Transverse colon (tissue), 4 donors: ENCODE results near the gene RAI1. TPM values are rescaled to one million over a fixed set of nuclear protein-coding genes. Genes with fewer than 3 reads are reported as not detected.
A peak's percentile ranks its signal among the peaks of the same experiment; 100 is the strongest.

Experiments used
- DNase-seq: peaks from one replicate; pipeline ENCODE4 v3.0.0-alpha.2; 2019
- H3K27ac ChIP-seq, 4 donors: fragments of 200-600 bp; sonication (generic); 2 replicates each; pipeline ENCODE4 v1.5.1; 2016 to 2018; ENCODE audit warnings: inconsistent platforms in 4 of 4
- H3K27me3 ChIP-seq: fragments of 200-600 bp; sonication (generic); 2 replicates; pipeline ENCODE4 v1.5.1; 2017; ENCODE audit warnings: inconsistent platforms
- H3K36me3 ChIP-seq, 4 donors: fragments of 200-600 bp; sonication (generic); 2 replicates each; pipeline ENCODE4 v1.5.1; 2017 to 2019; ENCODE audit warnings: inconsistent platforms in 4 of 4
- H3K4me1 ChIP-seq, 4 donors: fragments of 200-600 bp; sonication (generic); 2 replicates each; pipeline ENCODE4 v1.5.1; 2017 to 2020; ENCODE audit warnings: inconsistent platforms in 4 of 4
- H3K4me3 ChIP-seq, 4 donors: fragments of 200-600 bp; sonication (generic); 1 replicate in 1 of 4; 2 replicates in 3 of 4; pipeline versions ENCODE4 v1.5.1 to v1.6.1; 2017 to 2019; ENCODE audit warnings: inconsistent platforms in 4 of 4
- H3K9me3 ChIP-seq, 2 donors: fragments of 200-600 bp; sonication (generic); 2 replicates each; pipeline ENCODE4 v1.5.1; 2017 to 2019; ENCODE audit warnings: inconsistent platforms in 2 of 2
- EP300 ChIP-seq: sonication (generic); formaldehyde crosslinking; IDR thresholded peaks from one replicate; pipeline ENCODE4 v1.6.1; 2017; ENCODE audit warnings: antibody characterized with exemption, low read depth
- POLR2A ChIP-seq: fragments of 450-650 bp; IDR thresholded peaks from one replicate; pipeline ENCODE4 v1.6.1; 2016; ENCODE audit warnings: antibody characterized with exemption, mild to moderate bottlenecking, moderate library complexity
- POLR2AphosphoS5 ChIP-seq, 3 donors: sonication (generic); formaldehyde crosslinking; IDR thresholded peaks; one replicate each; pipeline ENCODE4 v1.6.1; 2016; ENCODE audit warnings: antibody characterized with exemption in 3 of 3
- WGBS, 2 donors: methylation state at CpG; one replicate each; pipeline ENCODE4 v1.1.5; 2018; ENCODE audit warnings: low coverage in 1 of 2; 5-methylcytosine and 5-hydroxymethylcytosine counted together
- in situ Hi-C, 4 donors: fragments of 200-750 bp; cut with MboI; loops; one replicate each; pipeline versions ENCODE4 v1.15.0 to v1.15.1; 2017; ENCODE audit warnings: low sequenced_read_pairs in 3 of 4, low pct_ligation_motif_present in 1 of 4, low pct_unique_long_range_greater_than_20kb in 1 of 4
- intact Hi-C: fragments of 100-400 bp; cut with DNase I; formaldehyde crosslinking; loops from one replicate; pipeline ENCODE4 v1.15.1; 2023; ENCODE audit warnings: low total_unique reads
- total RNA-seq, 4 donors: library from RNA; depleted of rRNA; stranded (reverse); fragments of >200 nt; gene quantifications; one replicate each; pipeline ENCODE4 v1.1.0, GENCODE V29; 2016
- TF ChIP-seq, protein P1 (sequence below), 5 experiments: fragments of 200-600 bp in 3 of 5; fragments of 450-650 bp in 2 of 5; sonication (generic) in 3 of 5; IDR thresholded peaks; 1 replicate in 2 of 5; 2 replicates in 3 of 5; pipeline ENCODE4 v1.5.1; 2016 to 2017; ENCODE audit warnings: antibody characterized with exemption in 5 of 5, inconsistent platforms in 3 of 5, mild to moderate bottlenecking in 2 of 5, moderate library complexity in 1 of 5

RAI1 gene
- total RNA-seq, 4 donors from 2014 or later, result 14.1 to 163 (median 34.6) TPM

DNA sequence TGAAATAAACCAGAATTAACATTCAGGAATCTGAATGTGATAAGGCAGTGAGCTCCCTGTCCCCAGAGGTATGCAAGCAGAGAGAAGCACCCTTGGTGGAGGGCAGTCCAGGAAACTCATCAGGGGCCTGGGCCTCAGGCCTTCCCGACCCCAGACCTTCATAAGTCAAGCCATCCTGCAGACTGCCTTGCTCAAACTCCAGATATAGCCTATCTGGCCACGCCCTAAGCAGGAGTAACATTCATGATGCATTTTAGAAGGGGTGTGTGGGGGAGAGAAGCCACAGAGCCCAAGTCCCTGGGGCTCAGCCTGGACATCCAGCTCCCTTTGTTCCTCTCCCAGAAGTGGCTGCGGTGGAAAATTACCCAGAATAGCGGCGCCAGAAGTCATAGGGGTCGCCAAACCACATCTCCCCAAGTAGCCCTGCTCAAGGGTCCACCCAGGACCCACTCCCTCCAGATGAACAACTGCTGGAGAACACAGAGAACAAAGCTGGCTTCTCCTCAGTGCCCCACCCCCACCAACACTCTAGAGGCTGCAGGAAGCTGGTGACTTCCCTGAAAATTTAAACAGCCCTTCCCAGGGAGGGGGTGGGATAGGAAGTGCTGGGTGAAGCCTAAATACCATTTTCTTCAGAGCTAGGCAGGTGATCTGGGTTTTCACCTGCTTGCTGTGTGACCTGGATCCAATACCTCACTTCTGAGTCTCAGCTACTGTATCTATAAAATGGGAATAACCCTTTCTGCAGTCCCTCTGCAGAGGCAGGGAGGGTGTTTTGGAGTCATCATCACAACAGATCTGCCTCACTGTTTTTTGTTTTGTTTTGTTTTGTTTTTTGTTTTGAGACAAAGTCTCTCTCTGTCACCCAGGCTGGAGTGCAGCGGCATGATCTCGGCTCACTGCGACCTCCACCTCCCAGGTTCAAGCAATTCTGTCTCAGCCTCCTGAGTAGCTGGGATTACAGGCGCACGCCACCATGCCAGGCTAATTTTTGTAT, 157.0 kb downstream of the RAI1 start:
- H3K36me3 ChIP-seq, result no peaks in the 10 kb centered on the region
- no peak overlapping the region for H3K4me3 ChIP-seq
- intact Hi-C loops, result no loop called here
- H3K4me1 ChIP-seq, result peaks cover 31 to 67% (median 63%) of the 10 kb centered on the region in 4 donors
- TF ChIP-seq POLR2A, result peak; percentile 15
- TF ChIP-seq, protein P1, sequence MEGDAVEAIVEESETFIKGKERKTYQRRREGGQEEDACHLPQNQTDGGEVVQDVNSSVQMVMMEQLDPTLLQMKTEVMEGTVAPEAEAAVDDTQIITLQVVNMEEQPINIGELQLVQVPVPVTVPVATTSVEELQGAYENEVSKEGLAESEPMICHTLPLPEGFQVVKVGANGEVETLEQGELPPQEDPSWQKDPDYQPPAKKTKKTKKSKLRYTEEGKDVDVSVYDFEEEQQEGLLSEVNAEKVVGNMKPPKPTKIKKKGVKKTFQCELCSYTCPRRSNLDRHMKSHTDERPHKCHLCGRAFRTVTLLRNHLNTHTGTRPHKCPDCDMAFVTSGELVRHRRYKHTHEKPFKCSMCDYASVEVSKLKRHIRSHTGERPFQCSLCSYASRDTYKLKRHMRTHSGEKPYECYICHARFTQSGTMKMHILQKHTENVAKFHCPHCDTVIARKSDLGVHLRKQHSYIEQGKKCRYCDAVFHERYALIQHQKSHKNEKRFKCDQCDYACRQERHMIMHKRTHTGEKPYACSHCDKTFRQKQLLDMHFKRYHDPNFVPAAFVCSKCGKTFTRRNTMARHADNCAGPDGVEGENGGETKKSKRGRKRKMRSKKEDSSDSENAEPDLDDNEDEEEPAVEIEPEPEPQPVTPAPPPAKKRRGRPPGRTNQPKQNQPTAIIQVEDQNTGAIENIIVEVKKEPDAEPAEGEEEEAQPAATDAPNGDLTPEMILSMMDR (IDR thresholded peaks at IDR 0.05), result no peak
- peak in 2 of 3 donors; percentile 5 to 43 for TF ChIP-seq POLR2AphosphoS5 (IDR thresholded peaks at IDR 0.05)
- peak; percentile 9 for TF ChIP-seq EP300
- H3K27me3 ChIP-seq, result no peaks in the 10 kb centered on the region
- no peaks in the 10 kb centered on the region for H3K9me3 ChIP-seq
- WGBS, 2 donors, result 57 to 85% methylated on average over 5 to 10 of the region's 11 CpGs
- peak; percentile 64 for DNase-seq
- in situ Hi-C loops, result no loop called here
- peak overlapping the region; percentile 98 to 100 (median 99) for H3K27ac ChIP-seq

DNA sequence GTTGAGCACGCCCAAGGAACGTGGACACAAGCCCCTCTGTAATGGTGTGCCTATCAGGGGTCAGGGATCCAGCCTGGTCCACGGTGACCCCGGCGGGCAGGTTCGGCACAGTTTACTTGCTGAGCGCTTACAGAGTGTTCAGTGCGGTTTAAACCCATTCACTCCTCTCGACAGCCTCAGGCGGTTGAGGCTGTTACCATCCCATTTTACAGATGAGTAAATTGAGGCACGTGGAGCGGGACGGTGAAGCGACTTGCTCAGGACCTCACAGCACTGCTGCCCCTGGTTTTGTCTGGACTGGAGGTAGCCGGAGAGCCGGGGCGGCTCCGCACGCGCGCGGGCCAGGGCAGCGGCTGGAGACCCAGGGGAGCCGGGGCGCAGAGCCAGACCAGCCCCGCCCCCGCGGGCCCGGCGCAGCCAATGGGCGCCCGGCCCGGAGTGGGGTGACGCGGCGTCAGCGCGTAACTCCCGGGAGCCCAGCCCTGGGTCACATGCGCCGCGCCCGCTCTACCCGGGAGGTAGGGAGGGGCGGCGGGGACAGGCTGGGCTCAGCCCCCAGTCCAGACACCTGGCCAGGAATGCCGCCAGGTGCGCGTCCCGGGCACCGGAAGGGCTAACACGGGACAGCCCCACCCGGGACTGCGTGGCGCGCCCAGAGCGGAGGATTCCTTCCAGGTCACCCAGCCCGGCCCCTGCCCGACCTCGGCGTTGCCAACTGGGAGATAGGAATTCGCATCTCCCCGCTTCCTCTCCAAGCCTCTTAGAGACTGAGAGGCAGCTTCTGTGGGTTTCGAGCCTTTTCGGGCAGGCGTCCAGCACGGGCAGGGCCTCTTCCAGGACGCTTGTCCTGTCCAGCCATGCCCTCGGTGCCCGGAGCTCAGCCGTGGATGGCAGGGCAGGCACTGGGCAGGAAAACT, 158.8 kb downstream of the RAI1 start:
- in situ Hi-C loops (no loop called here), intact Hi-C loops (no loop called here)
- WGBS, 2 donors, result 2% methylated on average over 50 of the region's 71 CpGs; no CpG with 5 or more reads in 1 of the 2 donors
- Histone ChIP-seq H3K4me3 (peak overlapping the region; percentile 29 to 49 (median 38)), H3K4me1 (peaks cover 31 to 51% (median 50%) of the 10 kb centered on the region in 4 donors), H3K36me3 (no peaks in the 10 kb centered on the region), H3K27ac (peak overlapping the region; percentile 98 to 100 (median 99)), H3K27me3 (no peaks in the 10 kb centered on the region), H3K9me3 (no peaks in the 10 kb centered on the region)
- peak; percentile 94 for DNase-seq
- peak; percentile 87 for TF ChIP-seq POLR2A
- TF ChIP-seq, protein P1 (IDR thresholded peaks at IDR 0.05), result no peak
- TF ChIP-seq EP300, result peak; percentile 94
- TF ChIP-seq POLR2AphosphoS5 (IDR thresholded peaks at IDR 0.05), result peak; percentile 85 to 93 (median 90)

DNA sequence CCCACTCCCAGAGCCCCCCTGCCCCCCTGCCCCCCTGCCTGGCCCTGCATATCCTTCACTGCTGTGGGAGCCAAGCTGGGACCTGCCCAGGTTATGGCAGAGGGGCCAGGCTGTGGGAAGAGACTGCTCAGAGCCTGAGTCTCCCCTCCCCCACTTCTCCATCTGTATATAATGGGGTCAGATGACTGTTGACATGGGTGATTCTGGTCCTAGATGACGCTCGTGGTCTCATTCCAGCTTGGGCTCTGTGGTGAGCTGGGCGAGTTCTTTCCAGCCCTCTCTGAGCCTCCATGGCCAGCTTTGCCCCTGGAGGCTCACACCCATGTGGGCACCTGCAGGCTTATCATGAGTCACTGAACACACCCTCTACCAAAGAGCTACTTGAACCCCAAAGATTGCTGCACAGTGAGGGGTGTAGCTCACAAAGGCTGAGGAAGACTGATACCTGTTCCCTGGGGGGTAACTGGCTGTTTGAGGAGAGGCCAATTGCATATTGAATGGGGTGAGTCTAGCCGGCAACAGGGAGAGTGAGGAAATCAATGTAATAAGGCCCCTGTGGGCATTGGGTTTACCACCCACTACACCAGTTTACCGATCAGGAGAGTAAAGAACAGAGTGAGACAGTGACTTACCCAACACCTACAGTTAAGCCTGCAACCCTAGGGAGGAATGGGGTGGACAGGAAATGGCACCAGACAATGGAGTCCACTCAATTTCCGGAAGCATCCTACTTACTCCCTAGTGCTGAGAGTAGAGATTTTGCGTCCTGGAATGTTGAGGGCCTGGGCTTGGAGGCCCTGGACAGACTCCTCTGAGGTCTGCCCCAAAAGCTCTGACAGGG, 159.7 kb downstream of the RAI1 start:
- Histone ChIP-seq H3K27ac (peak overlapping the region; percentile 98 to 100 (median 99)), H3K36me3 (no peaks in the 10 kb centered on the region), H3K27me3 (no peaks in the 10 kb centered on the region), H3K4me3 (peak overlapping the region in 3 of 4 donors; percentile 29 to 49 (median 44)), H3K9me3 (no peaks in the 10 kb centered on the region), H3K4me1 (peaks cover 23 to 42% (median 40%) of the 10 kb centered on the region in 4 donors)
- TF ChIP-seq POLR2AphosphoS5 (IDR thresholded peaks at IDR 0.05), result no peak
- TF ChIP-seq EP300, result no peak
- TF ChIP-seq, protein P1 (IDR thresholded peaks at IDR 0.05), result no peak
- no peak for TF ChIP-seq POLR2A
- intact Hi-C loops, result no loop called here
- in situ Hi-C loops, result no loop called here
- WGBS, 2 donors, result 67 to 80% methylated on average over 1 to 7 of the region's 7 CpGs
- no peak for DNase-seq
